HL-60 (cell line): ENCODE results near the gene PTPRN2.

Source experiments
- POLR2AphosphoS5 ChIP-seq: IDR thresholded peaks from 2 replicates; pipeline ENCODE4 v1.6.1; 2012; ENCODE audit warnings: low read depth
- TF ChIP-seq, protein P1 (sequence below): IDR thresholded peaks from one replicate; pipeline ENCODE4 v1.5.1; 2011; ENCODE audit warnings: low read length, control low read depth, inconsistent platforms; ENCODE audit not compliant: insufficient read depth
- TF ChIP-seq, protein P2 (sequence below): IDR thresholded peaks from 2 replicates; pipeline ENCODE4 v1.6.1; 2012; ENCODE audit warnings: low read depth; ENCODE audit not compliant: insufficient replicate concordance

DNA sequence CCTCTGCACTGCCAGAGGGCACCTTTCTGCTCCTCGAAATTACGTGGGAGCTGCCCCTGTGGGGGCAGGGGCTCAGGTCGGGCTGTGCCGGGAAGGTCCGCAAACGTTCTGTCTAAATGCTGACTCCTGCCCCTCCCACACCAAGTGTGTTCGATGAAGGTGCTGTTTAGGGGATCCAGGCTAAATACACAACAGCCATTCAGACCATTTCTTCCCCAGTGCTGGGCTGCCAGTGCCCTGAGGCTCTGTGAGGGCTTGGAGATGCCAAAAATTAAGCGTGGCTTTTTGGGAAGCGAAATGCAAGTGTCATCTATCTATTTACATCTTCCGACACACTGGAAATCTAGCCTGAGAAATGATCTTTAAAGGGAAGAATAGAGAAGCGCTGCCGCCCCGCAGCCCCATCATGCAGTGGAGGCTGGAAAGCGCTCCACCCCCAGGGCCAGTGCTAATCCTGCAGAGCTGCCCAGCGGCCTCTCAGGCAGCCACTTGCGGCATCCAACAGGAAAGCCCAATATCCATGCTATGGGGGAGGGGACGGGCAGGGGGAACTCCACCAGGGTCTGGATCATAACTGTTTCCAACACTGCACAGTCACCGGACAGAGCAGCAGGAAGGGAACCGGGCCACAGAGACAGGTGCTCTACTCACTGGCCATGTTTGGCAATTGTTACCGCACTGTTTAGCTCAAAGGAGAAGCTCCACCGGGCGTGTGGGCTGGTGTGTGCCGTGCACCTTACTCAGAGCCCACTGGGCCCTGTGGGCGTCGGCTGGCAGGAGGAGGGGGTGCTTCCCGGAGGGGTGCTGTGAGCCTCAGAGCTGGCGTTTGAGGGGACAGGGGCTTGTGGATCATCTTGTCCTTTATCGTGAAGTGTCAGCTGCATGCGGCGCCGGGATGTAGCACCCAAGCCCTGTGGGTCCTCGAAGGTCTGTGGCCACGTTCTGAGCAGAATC is 1045.3 kb downstream of the PTPRN2 start:
- TF ChIP-seq, protein P1, sequence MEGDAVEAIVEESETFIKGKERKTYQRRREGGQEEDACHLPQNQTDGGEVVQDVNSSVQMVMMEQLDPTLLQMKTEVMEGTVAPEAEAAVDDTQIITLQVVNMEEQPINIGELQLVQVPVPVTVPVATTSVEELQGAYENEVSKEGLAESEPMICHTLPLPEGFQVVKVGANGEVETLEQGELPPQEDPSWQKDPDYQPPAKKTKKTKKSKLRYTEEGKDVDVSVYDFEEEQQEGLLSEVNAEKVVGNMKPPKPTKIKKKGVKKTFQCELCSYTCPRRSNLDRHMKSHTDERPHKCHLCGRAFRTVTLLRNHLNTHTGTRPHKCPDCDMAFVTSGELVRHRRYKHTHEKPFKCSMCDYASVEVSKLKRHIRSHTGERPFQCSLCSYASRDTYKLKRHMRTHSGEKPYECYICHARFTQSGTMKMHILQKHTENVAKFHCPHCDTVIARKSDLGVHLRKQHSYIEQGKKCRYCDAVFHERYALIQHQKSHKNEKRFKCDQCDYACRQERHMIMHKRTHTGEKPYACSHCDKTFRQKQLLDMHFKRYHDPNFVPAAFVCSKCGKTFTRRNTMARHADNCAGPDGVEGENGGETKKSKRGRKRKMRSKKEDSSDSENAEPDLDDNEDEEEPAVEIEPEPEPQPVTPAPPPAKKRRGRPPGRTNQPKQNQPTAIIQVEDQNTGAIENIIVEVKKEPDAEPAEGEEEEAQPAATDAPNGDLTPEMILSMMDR = no peak
- no peak for TF ChIP-seq POLR2AphosphoS5
- TF ChIP-seq, protein P2, sequence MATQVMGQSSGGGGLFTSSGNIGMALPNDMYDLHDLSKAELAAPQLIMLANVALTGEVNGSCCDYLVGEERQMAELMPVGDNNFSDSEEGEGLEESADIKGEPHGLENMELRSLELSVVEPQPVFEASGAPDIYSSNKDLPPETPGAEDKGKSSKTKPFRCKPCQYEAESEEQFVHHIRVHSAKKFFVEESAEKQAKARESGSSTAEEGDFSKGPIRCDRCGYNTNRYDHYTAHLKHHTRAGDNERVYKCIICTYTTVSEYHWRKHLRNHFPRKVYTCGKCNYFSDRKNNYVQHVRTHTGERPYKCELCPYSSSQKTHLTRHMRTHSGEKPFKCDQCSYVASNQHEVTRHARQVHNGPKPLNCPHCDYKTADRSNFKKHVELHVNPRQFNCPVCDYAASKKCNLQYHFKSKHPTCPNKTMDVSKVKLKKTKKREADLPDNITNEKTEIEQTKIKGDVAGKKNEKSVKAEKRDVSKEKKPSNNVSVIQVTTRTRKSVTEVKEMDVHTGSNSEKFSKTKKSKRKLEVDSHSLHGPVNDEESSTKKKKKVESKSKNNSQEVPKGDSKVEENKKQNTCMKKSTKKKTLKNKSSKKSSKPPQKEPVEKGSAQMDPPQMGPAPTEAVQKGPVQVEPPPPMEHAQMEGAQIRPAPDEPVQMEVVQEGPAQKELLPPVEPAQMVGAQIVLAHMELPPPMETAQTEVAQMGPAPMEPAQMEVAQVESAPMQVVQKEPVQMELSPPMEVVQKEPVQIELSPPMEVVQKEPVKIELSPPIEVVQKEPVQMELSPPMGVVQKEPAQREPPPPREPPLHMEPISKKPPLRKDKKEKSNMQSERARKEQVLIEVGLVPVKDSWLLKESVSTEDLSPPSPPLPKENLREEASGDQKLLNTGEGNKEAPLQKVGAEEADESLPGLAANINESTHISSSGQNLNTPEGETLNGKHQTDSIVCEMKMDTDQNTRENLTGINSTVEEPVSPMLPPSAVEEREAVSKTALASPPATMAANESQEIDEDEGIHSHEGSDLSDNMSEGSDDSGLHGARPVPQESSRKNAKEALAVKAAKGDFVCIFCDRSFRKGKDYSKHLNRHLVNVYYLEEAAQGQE = no peak
